ENCODE results near the gene DUSP1.

The DUSP1 gene

GRCh38 chr5:172770675-172771438, at the start of gene DUSP1:
TSS of gene DUSP1 (minus strand) at chr5:172771195. CDS start at chr5:172770952, 243 bp downstream.
- peak within 1 kb of the TSS; percentile 90 for H3K4me3 ChIP-seq (ENCODE audit: low read depth, low read length)
- TF ChIP-seq CTCF (IDR thresholded peaks at IDR 0.05; ENCODE audit: borderline replicate concordance, insufficient read depth, low read depth, low read length): peak; percentile 70

- TF ChIP-seq CTCF (IDR thresholded peaks at IDR 0.05; ENCODE audit: borderline replicate concordance, insufficient read depth, low read depth, low read length): no peak
Measured at GRCh38 chr5:172820046-172820767, 49.2 kb upstream of the DUSP1 start.

GRCh38 chr5:172819569-172819968, 48.6 kb upstream of the DUSP1 start:
- TF ChIP-seq CTCF (IDR thresholded peaks at IDR 0.05; ENCODE audit: borderline replicate concordance, insufficient read depth, low read depth, low read length): no peak
- H3K4me3 ChIP-seq (ENCODE audit: low read depth, low read length): no peak overlapping the region

More at GRCh38 chr5:172820046-172820767, 49.2 kb upstream of the DUSP1 start:
- no peak overlapping the region for H3K4me3 ChIP-seq (ENCODE audit: low read depth, low read length)

GRCh38 chr5:172818081-172818480, 47.1 kb upstream of the DUSP1 start:
- no peak for TF ChIP-seq CTCF (IDR thresholded peaks at IDR 0.05; ENCODE audit: borderline replicate concordance, insufficient read depth, low read depth, low read length)
- no peak overlapping the region for H3K4me3 ChIP-seq (ENCODE audit: low read depth, low read length)

GRCh38 chr5:172817664-172818063, 46.7 kb upstream of the DUSP1 start:
- TF ChIP-seq CTCF (IDR thresholded peaks at IDR 0.05; ENCODE audit: borderline replicate concordance, insufficient read depth, low read depth, low read length): no peak
- no peak overlapping the region for H3K4me3 ChIP-seq (ENCODE audit: low read depth, low read length)

GRCh38 chr5:172816925-172817562, 46.0 kb upstream of the DUSP1 start:
- H3K4me3 ChIP-seq (ENCODE audit: low read depth, low read length): no peak overlapping the region
- no peak for TF ChIP-seq CTCF (IDR thresholded peaks at IDR 0.05; ENCODE audit: borderline replicate concordance, insufficient read depth, low read depth, low read length)

Measured in GM12875 (cell line).